Measurements from ENCODE around the gene FOXP1. TPM values are rescaled to one million over a fixed set of nuclear protein-coding genes. Genes with fewer than 3 reads are reported as not detected.

Gene FOXP1
- total RNA-seq, 4 donors from 2014 or later = 103 to 173 (median 140) TPM

- Histone ChIP-seq H3K9me3 (no peaks in the 10 kb centered on the region), H3K4me3 (no peak overlapping the region), H3K36me3 (peaks cover 0 to 38% (median 0%) of the 10 kb centered on the region in 3 donors), H3K4me1 (no peaks in the 10 kb centered on the region), H3K27ac (peak overlapping the region in 1 of 4 donors; percentile 46), H3K27me3 (no peaks in the 10 kb centered on the region)
- TF ChIP-seq POLR2A (IDR thresholded peaks at IDR 0.05) = no peak
- TF ChIP-seq, protein P1, sequence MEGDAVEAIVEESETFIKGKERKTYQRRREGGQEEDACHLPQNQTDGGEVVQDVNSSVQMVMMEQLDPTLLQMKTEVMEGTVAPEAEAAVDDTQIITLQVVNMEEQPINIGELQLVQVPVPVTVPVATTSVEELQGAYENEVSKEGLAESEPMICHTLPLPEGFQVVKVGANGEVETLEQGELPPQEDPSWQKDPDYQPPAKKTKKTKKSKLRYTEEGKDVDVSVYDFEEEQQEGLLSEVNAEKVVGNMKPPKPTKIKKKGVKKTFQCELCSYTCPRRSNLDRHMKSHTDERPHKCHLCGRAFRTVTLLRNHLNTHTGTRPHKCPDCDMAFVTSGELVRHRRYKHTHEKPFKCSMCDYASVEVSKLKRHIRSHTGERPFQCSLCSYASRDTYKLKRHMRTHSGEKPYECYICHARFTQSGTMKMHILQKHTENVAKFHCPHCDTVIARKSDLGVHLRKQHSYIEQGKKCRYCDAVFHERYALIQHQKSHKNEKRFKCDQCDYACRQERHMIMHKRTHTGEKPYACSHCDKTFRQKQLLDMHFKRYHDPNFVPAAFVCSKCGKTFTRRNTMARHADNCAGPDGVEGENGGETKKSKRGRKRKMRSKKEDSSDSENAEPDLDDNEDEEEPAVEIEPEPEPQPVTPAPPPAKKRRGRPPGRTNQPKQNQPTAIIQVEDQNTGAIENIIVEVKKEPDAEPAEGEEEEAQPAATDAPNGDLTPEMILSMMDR (IDR thresholded peaks at IDR 0.05) = no peak
- no peak for DNase-seq
Observed at GRCh38 chr3:70990723-70991122, 592.8 kb downstream of the FOXP1 start.

DNA sequence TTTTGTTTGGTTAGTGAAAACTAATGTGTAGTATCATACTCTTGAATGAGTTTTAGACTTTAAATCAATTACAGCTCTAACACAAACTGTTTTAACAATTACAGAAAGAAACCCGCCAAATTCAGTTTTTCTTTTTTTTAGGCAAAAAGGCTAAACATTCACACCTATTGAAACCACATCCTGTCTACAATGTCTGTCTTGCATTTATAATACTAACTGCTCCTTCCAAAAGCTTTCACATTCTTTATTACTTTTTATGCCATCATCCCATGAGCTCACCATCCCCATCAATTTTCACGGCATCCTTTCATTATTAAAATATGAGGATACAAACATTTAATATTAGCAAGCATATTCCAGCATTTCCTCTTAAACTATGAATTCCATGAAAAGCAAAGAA lies 593.3 kb downstream of the FOXP1 start:
- Histone ChIP-seq H3K9me3 (no peaks in the 10 kb centered on the region), H3K4me1 (no peaks in the 10 kb centered on the region), H3K4me3 (no peak overlapping the region), H3K27me3 (no peaks in the 10 kb centered on the region), H3K36me3 (peaks cover 0 to 43% (median 0%) of the 10 kb centered on the region in 3 donors), H3K27ac (peak overlapping the region in 1 of 4 donors; percentile 46)
- no peak for DNase-seq
- no peak for TF ChIP-seq POLR2A (IDR thresholded peaks at IDR 0.05)
- TF ChIP-seq, protein P1 (IDR thresholded peaks at IDR 0.05) = no peak

DNA sequence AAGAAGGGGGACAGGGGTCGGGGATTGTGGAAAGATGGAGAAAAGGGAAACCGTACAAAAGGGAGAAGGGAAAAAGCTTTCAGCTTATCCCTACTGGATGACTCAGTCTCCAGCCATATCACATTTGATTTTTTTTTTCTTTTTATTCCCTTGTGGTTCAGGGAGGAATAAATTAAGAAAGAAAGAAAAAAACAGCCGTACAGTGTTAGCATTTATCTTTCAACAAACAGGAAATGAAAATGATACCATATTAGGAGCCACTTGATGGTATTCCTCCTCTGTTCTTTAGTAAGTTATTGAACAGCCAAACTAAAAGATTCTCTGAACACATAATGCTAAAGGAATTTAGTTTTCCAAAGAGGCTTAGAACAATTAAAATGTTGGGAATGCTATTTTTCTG lies 594.4 kb downstream of the FOXP1 start:
- H3K4me3 ChIP-seq = no peak overlapping the region
- H3K27me3 ChIP-seq = no peaks in the 10 kb centered on the region
- peaks cover 0 to 50% (median 0%) of the 10 kb centered on the region in 3 donors for H3K36me3 ChIP-seq
- H3K4me1 ChIP-seq = peaks cover 0 to 3% (median 0%) of the 10 kb centered on the region in 4 donors
- no peaks in the 10 kb centered on the region for H3K9me3 ChIP-seq
- peak overlapping the region in 1 of 4 donors; percentile 46 for H3K27ac ChIP-seq
- TF ChIP-seq POLR2A (IDR thresholded peaks at IDR 0.05) = no peak
- TF ChIP-seq, protein P1 (IDR thresholded peaks at IDR 0.05) = no peak
- no peak for DNase-seq

DNA sequence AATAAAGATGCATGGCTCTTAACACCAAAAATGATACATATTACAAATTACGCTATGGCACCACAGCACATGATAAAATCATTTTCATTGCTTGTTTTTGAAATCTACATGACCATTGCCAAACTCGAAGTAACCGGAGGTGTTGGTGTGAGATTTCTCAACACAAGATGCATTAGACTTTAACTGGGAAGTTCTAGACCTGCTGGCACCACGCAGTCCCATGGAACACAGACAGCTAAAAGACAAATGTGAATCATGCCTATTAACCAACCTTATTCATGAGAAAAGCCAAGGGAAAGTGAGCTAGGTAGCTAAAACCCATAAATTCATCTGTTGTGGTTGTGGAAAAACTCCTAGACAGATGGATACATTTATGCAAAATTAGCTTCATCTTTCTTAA lies 595.4 kb downstream of the FOXP1 start:
- H3K27me3 ChIP-seq = no peaks in the 10 kb centered on the region
- peaks cover 0 to 46% (median 0%) of the 10 kb centered on the region in 3 donors for H3K36me3 ChIP-seq
- H3K9me3 ChIP-seq = no peaks in the 10 kb centered on the region
- peaks cover 0 to 7% (median 0%) of the 10 kb centered on the region in 4 donors for H3K4me1 ChIP-seq
- no peak for DNase-seq
- no peak overlapping the region for H3K4me3 ChIP-seq
- H3K27ac ChIP-seq = no peak overlapping the region
- TF ChIP-seq, protein P1 (IDR thresholded peaks at IDR 0.05) = no peak

- TF ChIP-seq, protein P1 (IDR thresholded peaks at IDR 0.05) = no peak
- TF ChIP-seq POLR2A (IDR thresholded peaks at IDR 0.05) = no peak
- peak overlapping the region in 1 of 4 donors; percentile 1 for H3K27ac ChIP-seq
- no peak for DNase-seq
- H3K36me3 ChIP-seq = peaks cover 0 to 43% (median 0%) of the 10 kb centered on the region in 3 donors
- no peak overlapping the region for H3K4me3 ChIP-seq
- peaks cover 0 to 26% (median 0%) of the 10 kb centered on the region in 4 donors for H3K4me1 ChIP-seq
- H3K27me3 ChIP-seq = no peaks in the 10 kb centered on the region
- H3K9me3 ChIP-seq = no peaks in the 10 kb centered on the region
Observed at GRCh38 chr3:70985572-70985971, 598.0 kb downstream of the FOXP1 start.
